HUDEP-2 (cell line): ENCODE data around the gene PCDHGC3.
"Not testable (repeated sequence)": the region's sequence is repeated elsewhere in the genome, so short reads cannot be mapped to it uniquely, and the experiment has no call there.

Experiments
- DNase-seq, 76 experiments: peaks; one replicate each; lab custom pipeline; 2025; ENCODE audit not compliant: unreplicated experiment in 76 of 76; lab: John Stamatoyannopoulos, UW

PCDHGC3 gene

DNA sequence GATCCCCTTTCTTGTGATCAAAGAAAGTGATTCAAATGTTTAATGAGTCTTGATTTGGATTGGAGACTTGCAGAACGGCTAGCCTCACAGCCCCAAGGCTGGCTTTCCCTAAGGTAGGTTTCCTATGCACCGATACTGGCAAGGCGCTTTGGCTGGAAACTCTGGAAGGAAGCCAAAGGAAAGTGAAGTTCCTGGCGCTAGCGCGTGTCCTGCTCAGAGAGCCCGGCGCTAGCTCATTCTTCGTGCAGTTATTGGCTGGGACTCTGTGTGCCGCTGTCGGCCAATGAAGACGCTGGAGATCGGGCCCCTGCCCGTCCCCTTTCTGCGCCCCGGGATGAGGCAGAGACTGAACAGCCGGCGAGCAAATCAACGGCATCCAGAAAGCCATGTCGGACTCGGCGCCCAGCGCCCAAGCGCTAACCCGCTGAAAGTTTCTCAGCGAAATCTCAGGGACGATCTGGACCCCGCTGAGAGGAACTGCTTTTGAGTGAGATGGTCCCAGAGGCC lies at the start of gene PCDHGC3:
PCDHGC3 (plus strand) TSS at position 342 of the 507 bp plus-strand sequence; CDS start at position 493, 151 bp downstream.
- DNase-seq = peak in 2 of 76 experiments; percentile 5 to 8

DNA sequence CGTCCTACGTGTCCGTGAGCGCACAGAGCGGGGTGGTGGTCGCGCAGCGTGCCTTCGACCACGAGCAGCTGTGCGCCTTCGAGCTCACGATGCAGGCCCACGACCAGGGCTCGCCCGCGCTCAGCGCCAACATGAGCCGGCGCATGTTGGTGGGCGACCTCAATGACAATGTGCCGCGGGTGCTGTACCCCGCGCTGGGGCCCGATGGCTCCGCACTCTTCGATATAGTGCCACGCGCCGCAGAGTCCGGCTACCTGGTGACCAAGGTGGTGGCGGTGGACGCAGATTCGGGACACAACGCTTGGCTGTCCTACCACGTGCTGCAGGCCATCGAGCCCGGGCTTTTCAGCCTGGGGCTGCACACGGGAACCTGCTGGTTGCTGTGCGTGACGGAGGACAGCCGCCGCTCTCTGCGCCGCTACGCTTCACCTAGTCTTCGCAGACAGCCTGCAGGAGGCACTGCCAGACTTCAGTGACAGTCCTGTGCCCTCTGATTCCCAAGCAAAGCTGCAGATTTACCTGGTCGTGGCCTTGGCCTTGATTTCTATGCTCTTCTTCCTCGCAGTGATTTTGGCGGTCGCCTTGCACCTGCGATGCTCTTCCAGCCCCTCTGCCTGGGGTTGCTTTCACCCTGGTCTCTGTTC lies 47.9 kb upstream of the PCDHGC3 start:
- DNase-seq = no peak

- peak in 6 of 76 experiments; percentile 1 to 30 (median 6) for DNase-seq
These were observed 45.2 kb upstream of the PCDHGC3 start, which contains the start of gene PCDHGA12 for GRCh38 chr5:141430332-141431113. PCDHGA12 (plus strand) TSS chr5:141430507; CDS start chr5:141430760, 253 bp downstream.

DNA sequence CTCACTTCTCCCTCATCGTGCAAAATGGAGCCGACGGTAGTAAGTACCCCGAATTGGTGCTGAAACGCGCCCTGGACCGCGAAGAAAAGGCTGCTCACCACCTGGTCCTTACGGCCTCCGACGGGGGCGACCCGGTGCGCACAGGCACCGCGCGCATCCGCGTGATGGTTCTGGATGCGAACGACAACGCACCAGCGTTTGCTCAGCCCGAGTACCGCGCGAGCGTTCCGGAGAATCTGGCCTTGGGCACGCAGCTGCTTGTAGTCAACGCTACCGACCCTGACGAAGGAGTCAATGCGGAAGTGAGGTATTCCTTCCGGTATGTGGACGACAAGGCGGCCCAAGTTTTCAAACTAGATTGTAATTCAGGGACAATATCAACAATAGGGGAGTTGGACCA lies 44.5 kb upstream of the PCDHGC3 start:
- DNase-seq = no peak

DNA sequence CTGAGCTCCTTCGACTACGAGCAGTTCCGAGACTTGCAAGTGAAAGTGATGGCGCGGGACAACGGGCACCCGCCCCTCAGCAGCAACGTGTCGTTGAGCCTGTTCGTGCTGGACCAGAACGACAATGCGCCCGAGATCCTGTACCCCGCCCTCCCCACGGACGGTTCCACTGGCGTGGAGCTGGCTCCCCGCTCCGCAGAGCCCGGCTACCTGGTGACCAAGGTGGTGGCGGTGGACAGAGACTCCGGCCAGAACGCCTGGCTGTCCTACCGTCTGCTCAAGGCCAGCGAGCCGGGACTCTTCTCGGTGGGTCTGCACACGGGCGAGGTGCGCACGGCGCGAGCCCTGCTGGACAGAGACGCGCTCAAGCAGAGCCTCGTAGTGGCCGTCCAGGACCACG lies 43.5 kb upstream of the PCDHGC3 start:
- DNase-seq = not testable (repeated sequence)

DNA sequence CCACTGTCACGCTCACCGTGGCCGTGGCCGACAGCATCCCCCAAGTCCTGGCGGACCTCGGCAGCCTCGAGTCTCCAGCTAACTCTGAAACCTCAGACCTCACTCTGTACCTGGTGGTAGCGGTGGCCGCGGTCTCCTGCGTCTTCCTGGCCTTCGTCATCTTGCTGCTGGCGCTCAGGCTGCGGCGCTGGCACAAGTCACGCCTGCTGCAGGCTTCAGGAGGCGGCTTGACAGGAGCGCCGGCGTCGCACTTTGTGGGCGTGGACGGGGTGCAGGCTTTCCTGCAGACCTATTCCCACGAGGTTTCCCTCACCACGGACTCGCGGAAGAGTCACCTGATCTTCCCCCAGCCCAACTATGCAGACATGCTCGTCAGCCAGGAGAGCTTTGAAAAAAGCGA lies 43.0 kb upstream of the PCDHGC3 start:
- not testable (repeated sequence) for DNase-seq

DNA sequence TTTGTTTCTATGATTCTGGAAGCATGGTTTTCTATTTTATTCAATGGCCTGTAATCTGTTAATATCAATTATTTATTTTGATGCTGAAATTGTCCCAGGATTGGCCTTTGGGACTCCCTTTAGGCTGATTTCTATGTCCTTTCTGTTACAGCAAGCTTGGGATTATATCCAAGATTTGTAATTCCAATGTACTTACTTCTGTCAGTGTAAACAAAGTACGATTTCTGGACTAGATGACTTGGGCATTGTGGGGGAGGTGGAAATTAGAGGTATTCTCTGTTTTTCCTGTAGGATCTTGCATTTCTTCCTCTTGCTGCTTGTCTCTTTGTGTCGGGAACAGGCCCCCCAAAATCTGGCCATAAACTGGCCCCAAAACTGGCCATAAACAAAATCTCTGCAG lies 41.8 kb upstream of the PCDHGC3 start:
- DNase-seq = no peak

- no peak for DNase-seq
These were observed 38.5 kb upstream of the PCDHGC3 start for GRCh38 chr5:141437221-141437620.

GRCh38 chr5:141439411-141440141 lies 36.2 kb upstream of the PCDHGC3 start:
- DNase-seq = no peak

- no peak for DNase-seq
These were observed 35.4 kb upstream of the PCDHGC3 start for GRCh38 chr5:141440341-141440740.

DNA sequence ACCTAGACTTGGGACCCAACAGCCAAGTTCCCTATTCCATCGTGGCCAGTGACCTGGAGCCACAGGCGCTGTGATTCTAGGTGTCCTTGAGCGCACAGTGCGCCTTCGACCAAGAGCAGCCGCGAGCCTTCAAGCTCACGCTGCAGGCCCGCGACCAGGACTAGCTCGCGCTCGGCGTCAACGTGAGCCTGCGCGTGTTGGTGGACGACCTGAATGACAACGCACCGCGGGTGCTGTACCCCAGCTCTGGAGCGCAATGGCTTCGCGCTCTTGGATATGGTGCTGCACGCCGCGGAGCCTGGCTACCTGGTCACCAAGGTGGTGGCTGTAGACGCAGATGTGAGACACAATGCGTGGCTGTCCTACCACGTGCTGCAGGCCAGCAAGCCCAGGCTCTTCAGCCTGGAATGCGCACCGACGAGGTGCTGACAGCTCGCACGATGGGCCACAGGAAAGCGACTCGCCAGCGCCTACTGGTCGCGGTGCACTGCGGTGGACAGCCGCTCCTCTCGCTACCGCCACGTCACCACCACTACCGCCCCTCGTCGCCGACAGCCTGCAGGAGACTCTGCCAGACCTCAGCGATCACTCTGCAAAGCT lies 34.1 kb upstream of the PCDHGC3 start:
- no peak for DNase-seq

- DNase-seq = no peak
These were observed 10.4 kb upstream of the PCDHGC3 start for GRCh38 chr5:141465351-141465750.

GRCh38 chr5:141476132-141476911 lies 556 bp downstream of the PCDHGC3 start:
- no peak for DNase-seq

DNA sequence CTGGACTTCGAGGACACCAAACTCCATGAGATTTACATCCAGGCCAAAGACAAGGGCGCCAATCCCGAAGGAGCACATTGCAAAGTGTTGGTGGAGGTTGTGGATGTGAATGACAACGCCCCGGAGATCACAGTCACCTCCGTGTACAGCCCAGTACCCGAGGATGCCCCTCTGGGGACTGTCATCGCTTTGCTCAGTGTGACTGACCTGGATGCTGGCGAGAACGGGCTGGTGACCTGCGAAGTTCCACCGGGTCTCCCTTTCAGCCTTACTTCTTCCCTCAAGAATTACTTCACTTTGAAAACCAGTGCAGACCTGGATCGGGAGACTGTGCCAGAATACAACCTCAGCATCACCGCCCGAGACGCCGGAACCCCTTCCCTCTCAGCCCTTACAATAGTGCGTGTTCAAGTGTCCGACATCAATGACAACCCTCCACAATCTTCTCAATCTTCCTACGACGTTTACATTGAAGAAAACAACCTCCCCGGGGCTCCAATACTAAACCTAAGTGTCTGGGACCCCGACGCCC lies 1.3 kb downstream of the PCDHGC3 start:
- no peak for DNase-seq

GRCh38 chr5:141477815-141478214 lies 2.0 kb downstream of the PCDHGC3 start:
- DNase-seq = no peak

GRCh38 chr5:141478321-141478945 lies 2.7 kb downstream of the PCDHGC3 start:
- no peak for DNase-seq

DNA sequence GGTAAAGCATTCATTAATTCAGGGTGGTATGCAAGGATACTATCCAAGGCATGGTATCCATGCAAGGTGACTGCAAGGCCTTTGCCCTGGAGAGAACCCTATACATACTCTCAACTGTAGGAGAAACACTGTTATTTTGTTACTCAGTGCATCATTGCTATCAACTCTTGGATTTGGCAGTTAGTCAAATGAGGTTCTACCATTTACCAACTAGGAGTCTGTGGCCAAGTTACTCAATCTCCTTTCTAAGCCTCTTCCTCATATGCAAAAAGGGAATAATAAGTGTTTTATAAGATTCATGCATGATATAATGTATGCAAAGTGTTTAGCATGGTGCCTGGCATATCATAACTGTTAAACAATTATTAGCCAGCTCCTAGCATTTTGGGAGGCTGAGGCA lies 4.0 kb downstream of the PCDHGC3 start:
- no peak for DNase-seq

DNA sequence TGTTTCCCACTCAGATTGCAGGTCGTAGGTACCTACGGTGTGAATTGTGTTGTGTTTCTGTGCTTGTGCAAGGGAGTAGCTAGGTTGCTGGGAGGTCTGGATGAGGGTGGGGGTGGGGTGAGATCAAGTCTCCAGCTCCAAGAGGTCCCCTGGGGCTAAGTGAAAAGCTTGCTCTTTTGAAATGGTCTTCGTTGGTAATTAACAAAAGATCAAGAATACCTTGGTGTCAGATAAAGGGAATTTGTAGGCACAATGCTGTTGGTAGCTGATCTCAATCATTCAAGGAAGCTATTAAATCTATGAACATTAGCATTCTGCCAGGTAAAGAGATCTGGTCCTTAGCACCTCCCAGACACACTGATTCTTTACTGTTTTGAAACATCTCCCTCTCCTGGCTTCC lies 8.1 kb downstream of the PCDHGC3 start:
- DNase-seq = no peak

DNA sequence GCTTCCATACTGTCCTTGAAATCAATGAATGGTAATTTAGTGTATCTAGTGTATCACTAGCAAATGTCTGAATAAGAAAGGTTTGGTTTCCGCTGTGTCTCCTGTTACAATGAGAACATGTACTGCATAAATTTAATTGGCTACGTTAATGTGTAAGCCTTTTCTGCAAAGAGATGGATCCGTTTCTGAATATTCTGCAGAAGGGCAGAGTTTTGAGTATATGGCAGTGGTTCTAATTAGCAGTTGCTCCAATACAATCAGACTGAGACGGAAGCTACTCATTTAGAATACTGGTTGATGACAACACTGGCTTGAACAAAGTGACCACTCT lies 8.5 kb downstream of the PCDHGC3 start:
- DNase-seq = no peak
